DMS153 treated with DMSO at 0.1 percent for 48 hours (cell line): ENCODE data around the gene CRISPLD2.
A peak's percentile ranks its signal among the peaks of the same experiment; 100 is the strongest.

Source experiments
- DNase-seq: peaks from one replicate; lab custom pipeline; 2025; ENCODE audit not compliant: unreplicated experiment; lab: John Stamatoyannopoulos, UW

Gene CRISPLD2

DNA sequence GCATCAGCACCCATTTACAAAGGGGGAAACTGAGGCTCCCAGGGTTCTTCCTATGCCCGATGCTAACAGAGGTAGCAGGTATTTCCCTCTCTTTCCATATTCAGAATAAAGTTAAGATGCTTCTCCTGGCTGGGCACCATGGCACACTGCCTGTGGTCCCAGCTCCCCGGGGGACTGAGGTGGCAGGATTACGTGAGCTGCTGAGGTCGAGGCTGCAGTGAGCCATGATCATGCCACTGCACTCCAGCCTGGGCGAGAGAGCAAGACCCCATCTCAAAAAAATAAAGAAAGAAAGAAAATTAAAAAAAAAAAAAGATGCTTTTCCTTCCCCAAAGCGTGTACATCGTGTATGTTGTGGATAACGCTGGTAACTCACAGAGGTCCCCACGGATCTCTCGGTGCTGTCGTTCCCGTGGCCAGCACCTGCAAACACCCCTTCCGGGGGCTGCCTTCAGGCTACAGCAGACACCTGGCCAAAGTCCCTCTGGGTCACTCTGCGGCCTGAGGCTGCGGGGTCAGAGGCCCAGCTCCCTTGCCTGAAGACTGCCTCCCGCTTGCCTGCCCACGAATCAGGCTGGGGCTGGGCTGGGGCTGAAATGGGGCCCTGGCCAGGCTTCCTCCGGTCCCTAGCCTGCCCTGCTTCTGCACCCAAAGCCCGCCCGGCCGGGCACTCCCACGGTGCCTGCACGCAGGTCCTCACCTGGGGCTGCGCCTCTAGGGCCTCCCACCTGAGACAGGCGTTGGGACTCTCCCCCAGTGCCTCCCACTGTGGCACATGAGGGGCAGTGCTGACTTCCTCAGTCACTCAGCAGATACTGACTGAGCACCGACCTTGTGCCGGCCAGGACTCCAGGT, 128.4 kb downstream of the CRISPLD2 start:
- DNase-seq = no peak

DNA sequence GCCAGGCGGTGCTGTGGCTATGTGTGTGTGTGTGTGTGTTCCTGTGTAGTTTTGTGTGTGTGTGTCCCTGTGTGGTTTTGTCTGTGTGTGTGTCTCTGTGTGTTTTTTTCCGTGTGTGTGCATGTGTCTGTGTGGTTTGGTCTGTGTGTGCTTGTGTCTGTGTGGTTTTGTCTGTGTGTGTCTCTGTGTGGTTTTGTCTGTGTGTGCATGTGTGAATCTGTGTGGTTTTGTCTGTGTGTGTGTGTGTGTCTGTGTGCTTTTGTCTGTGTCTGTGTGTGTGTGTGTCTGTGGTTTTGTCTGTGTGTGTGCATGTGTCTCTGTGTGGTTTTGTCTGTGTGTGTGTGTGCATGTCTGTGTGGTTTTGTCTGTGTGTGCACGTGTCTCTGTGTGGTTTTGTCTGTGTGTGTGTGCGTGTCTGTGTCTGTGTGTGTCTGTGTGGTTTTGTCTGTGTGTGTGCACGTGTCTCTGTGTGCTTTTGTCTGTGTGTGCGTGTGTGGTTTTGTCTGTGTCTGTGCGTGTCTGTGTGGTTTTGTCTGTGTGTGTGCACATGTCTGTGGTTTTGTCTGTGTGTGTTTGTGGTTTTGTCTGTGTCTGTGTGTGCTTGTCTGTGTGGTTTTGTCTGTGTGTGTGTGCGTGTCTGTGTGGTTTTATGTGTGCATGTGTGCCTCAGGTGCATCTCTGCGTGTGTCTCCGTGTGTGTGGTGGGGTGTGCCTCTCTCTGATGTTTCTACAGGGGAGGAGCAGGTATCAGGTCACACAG, 129.2 kb downstream of the CRISPLD2 start:
- no peak for DNase-seq

DNA sequence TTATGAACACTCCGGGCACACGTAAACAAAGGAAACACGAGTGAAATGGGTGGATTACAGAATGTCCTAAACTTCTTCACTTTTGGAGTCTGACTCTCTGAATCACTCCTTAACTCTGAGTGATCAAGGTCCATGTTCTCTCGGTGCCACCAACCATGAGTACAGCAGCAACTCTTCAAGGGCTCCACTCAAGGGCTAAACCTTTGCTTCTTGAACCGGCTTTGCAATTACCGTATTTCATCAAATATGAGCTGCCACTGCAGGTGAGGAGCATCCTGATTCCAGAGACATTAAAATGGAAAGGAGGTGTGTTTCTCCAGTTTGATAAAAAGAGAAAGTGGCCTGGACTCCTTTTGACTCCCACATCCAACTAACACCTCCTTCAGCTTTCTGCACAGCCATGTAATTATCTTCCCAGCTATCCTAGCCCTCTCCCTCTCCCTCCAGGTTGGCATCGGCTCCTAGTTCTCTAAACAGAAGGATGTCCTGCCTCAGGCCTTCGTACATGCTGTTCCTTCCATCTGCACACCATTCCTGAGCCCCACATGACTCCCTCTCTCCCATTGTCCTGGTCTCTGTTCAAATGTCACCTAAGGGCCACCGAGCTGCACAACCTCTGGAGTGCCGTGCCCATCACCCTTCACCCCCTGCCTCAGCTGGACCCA, 130.1 kb downstream of the CRISPLD2 start:
- no peak for DNase-seq

DNA sequence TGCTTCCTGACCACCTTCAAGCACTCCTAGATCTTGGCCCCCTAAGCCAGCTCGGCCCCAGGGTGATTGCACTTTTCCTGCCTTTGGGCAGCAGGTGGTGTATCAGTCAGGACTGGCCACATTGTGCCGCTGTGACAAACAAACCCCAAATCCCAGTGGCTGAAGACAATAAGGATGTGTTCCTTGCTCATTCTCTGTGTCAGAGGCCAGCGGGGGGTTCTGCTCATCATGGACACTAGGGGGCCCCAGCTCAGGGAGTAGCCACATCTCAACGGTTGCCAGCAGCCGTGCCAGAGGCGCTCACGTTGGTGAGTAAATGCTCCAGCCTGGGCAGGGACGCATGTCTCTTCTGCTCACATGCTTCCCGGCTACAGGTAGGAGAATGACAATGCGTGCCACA, 131.1 kb downstream of the CRISPLD2 start:
- DNase-seq = no peak

DNA sequence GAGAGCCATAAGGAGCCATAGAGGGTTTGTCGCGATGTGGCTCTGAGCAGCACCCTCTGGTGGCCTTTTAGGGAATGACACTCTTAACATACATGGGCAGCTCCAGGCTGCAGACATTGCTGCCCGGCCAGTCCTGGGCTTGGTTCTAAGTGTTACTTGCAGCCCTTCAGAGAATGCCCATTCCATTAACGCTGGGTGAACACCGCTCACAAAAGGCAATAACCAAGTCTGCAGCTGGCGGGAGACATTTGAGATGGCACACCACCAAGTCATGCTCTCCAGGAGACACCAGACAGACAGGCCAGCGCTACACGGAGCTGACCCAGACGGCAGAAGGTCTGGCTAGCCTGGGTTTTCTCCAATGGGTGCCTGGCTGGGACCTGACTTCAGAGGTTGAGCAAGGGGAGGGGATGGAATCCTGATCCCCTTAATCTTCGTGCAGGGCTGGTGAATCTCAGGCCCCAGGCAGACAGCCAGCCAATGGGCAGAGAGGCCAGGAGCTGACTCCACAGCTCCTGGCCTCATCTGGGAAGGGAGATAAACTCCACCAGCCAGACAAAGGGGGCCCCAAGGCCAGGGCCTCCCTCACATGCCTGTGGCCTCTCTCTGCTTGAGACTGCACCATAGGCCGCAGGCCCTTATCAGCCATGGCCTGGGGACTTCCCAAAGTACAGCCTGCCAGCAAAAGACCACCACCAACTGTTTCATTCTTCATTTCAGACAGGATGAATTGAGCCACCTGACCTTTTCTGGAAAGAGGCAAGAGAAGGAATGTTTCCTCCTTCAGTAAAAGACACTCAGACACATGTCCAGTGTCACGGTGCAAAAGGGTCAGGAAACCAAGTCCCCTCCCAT, 132.8 kb downstream of the CRISPLD2 start:
- DNase-seq = peak; percentile 67

DNA sequence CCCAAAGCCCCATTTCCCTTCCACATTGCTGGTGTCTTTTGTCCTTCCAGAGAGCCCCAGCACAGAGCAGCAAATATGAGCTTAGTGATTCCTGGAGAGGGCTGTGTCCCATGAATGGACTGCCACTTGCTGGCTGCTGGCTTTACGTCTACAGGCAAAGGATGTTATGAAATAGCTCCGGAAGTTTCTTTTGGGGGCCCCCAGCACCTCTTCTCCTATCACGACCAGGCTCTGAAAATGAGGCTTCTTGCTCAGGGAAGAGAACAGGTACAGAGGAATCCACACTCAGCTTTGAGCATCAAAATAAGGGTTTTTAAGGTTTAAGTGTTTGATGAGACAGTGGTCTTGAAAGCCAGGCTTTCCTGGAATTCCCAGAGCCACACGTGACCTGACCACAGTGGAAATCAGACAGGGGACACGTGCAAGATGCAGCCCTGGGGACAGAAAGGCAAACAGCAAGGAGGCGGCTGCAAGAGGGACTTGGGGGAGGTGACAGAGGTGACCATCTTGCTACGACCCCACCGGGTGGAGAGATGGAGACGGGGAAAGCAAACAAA, 133.5 kb downstream of the CRISPLD2 start:
- DNase-seq = no peak

DNA sequence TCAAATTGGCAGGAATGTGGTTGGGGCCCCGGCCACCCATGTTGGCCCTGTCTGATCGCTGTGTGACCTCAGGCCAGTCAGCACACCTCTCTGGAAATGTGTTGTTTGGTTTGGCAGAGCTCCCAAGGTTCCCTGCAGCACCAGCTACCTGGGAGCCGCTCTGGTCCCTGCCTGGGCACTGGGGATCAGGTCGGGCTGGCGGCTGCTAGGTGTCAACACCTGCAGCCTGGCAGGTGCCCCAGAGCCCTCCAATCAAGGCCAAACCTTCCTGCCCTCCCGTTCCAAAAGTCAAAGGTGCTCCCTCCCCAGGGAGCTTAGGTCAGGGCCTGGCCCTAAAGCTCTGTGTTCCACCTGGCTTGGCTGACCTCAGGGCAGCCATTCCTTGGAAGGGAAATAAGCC, 135.6 kb downstream of the CRISPLD2 start:
- no peak for DNase-seq

DNA sequence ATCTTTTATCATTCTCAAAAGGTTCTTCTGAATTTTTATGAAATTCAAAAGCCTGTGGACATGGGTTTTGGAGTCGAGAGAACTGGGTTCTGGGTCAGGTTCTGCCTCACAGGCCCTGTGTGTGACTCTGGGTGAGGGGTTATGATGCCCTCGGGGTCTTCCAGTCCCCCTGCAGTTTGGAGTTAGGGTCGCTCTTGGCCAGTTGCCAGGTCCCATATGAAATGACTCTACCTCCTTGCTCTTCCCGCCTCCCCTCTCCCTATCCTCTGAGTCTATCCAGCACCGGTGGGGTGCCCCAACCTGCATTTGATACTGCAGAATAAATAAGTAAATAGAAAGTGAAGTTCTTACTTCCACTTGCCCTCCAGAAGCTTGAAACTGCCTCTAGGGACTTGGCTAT, 137.4 kb downstream of the CRISPLD2 start:
- DNase-seq = no peak

DNA sequence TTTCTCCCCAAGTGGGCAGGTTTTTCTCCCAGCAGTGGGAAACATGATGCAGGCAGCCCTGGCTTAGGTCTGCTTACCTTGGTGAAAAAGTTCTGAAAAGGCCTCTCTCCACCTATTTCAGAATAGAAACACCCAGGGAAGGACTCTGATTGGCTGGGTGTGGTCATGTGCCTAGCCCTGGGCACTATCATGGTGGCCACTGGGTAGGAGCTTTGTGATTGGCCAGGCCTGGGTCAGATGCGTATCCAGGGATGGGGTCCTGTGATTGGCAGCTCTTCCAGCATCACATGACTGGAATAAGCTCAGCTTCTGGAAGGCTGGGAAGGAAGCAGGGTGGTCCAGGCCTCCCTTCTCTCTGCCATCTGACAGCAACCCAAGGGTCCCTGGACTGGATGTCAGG, 138.0 kb downstream of the CRISPLD2 start:
- DNase-seq = no peak
